GOT3 (cell line): ENCODE data around the gene CFDP1.

Experiments
- DNase-seq: peaks from one replicate; lab custom pipeline; 2025; ENCODE audit warnings: mixed read lengths; lab: John Stamatoyannopoulos, UW

CFDP1 gene

DNA sequence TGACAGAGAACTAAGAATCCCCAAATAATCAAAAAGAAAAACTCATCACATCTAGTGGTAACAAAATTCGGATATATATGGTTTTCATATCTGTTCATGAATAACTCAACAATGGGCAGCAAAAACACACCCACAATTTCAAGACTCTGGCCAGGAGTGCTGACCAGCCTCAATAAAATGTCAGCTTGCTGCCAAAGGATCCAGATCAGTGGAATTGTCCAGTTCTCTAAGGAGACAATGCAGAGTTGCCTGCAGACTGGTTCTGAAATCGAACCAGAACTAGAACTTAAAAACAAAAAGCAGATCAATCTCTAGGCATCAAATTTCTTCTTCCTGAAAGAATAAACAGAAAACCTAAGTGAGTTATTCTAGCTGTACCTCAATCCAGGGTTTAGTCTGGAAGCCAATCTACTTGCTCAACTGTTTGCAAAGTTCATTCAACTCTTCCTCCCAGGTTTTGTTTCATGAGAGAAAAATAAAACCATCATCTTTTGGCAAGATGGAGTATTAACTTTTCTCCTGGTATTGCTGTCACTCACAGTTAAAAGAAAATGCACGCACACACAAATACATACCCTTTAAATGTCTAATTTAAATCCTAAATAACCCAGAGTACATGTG, 61.0 kb downstream of the CFDP1 start:
- DNase-seq: no peak

DNA sequence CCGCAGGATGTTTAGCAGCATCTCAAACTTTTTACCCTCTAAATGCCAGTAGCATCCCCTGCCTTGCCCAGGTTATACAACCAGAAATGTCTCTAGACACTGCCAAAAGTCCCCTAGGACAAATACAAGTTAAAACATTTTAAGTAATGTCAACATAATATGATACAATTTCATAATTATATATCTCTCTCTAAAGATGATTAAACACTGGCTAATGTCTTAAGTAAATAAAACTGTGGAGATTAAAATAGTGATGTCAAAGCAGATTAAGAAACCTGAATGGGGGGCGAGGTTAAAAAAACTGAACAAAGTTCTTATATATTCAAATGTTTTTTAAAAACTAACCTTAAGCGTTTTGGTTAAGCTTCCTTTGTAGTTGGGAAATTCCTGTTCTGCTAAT, 62.1 kb downstream of the CFDP1 start:
- no peak for DNase-seq

DNA sequence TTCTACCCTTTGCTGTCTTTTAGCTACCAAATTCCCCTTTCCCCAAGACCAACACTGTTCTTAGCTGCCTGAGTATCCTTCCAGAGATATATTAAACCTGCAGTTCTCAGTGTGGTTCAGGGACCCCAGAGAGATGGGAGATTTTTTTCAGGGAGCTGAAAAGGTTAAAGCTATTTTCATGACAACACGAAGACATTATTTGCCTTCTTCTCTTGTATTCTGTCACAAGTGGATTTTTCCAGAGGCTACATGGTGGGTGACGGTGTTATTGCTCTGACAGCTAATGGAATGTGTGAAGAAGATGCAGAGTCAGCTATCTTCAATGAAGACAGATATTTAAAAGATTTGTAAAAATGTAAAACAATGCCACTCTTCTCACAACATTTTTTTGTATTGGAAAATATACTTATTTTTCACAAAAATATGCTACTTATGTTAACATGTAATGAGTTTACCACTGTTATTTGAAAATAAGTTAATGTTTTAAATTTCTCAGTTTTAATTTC, 69.0 kb downstream of the CFDP1 start:
- DNase-seq: no peak

DNA sequence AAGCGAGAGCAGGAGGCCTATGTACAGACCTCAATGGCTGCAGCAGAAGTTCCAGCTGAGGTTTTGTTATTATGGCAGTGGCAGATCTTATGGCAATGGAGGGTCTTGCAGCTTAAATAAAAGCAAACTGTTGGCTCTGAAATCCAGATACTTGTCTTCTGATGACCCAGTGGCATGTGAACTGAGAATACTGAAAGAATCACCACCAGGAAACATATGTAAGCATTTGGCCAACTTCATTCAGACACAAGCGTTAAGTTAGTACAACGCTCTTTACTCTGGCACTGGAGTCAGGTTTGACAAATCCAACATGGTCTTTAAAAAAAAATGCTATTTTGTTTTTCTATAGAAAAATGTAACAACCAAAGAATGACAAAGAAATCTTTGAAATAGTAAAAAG, 70.5 kb downstream of the CFDP1 start:
- DNase-seq: no peak

DNA sequence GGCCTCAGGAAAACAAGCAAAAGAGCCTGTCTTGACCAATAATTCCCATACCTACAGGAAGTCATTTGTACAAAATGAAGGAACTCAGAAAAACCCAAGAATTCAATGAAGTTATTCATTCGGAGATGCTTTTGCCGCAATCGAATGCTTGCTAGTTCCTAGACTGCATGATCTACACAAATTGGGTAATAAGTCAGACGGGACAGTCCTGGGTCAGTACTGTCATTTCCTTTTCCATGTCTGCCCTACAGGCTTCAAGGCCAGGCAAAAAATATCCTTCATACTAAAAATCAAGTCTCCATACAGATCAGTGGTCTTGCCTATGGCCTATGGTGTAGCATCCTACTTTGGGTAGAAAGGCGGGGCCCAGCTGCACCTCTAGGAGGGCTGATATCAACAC, 71.4 kb downstream of the CFDP1 start:
- no peak for DNase-seq

DNA sequence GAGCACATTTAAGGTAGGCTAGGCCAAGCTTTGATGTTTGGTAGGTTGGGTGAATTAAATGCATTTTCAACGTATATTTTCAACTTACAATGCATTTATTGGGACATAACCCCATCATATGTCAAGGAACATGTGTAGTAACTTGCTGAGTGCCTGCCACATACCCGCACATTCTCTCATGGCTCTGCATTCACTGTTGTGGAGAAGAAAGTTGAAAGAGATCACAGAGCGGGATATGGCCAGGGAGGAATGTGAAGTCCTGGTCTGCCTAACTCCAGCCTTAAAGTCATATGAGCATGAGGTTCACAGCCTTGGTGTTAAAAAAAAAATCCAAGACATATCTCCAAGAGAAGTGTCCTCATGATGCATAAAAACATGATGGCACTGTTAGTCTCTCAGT, 79.1 kb downstream of the CFDP1 start:
- DNase-seq: no peak

DNA sequence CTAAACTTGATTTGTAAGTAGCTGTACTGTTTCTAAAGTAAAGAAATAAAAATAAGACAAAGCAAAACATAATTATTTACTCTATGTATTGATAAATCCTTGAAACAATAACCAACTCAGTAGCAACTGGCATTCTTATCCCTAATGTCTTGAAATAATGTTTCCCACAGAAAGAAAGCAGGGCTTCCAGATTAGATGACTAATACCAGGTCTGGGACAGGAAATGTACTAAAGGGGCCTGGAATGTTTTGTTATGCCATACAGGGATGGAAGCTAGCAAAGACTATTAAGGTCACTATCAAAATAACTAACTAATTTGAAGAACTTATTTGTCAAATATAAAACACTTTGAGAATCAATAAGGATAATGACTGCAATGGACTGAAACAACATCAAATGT, 82.1 kb downstream of the CFDP1 start:
- DNase-seq: no peak

DNA sequence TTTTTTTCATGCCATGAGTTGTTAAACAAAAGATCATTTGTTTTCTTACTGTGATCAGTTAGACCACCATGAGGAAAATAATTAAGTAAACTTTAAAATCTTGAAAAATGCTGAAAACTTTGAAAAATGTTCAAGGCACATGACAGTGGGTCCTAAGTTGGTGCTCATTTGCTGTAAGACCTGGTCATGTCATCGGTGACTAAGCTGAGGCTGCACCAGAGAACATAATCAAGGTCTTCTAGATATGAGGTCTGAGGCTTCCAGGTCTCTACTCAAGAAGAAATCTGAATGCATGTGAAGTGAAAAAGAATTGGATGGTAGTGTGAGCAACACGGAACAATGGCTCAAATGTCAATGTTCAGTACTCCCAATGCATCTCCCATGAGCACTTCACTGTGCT, 87.6 kb downstream of the CFDP1 start:
- DNase-seq: no peak

DNA sequence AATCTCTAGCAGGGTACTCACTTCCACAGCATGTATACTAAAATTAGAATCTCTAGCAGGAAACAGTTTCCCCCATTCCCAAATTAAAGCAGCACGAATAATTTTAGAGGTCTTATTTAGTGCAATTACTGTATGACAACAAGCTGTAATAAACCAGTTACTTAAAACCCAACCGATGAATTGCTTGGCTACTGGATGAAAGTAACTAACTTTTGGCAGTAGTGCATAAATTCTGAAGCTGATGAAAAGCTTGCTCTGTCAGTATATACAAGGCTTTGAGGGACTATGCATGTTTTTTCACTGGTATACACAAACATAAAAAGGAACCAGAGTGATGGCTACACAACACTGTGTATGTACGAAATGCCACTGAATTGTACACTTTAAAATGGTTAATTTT, 89.4 kb downstream of the CFDP1 start:
- no peak for DNase-seq

DNA sequence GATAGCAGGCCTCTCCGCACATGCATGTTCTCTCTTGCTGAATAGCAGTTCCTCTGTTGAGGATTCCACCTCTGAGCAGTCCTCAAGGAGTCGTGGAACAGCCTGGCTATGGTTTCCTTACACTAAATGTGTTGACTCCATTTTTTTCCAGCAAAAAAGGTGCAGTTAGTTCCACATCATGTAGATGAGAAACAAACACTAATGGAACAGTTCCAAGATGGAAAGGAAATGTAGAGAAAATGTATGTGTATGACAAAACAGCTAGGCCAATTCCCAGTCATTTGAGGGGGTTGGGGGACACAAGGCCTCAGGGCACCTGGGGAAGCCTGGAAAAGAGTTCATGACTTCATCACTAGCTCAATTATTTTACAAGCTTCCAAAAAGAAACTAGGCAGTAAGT, 90.0 kb downstream of the CFDP1 start:
- no peak for DNase-seq

DNA sequence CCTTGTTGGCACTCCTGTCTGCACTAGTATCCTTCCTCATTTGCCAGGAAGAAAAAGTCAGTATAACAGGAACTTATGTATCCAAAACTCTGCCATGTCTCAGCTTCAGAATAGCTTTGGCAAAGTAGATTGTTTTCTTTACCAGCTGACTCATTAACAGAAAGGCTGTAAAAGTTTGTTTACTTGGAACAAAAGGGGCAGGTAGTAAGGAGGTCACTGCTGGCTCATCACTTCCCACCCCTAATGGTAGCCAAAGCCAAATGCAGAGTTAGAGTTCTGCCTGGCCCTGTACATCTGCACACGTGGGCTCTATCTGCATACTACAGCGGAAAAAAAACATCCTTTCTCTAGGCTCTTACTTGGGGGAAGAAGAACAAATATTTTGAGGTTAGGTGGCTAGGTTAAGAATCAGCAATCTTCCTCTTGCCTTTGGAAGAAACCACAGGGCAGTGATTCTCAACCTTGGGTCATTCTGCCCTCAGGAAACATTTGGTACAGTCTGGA, 90.9 kb downstream of the CFDP1 start:
- no peak for DNase-seq

DNA sequence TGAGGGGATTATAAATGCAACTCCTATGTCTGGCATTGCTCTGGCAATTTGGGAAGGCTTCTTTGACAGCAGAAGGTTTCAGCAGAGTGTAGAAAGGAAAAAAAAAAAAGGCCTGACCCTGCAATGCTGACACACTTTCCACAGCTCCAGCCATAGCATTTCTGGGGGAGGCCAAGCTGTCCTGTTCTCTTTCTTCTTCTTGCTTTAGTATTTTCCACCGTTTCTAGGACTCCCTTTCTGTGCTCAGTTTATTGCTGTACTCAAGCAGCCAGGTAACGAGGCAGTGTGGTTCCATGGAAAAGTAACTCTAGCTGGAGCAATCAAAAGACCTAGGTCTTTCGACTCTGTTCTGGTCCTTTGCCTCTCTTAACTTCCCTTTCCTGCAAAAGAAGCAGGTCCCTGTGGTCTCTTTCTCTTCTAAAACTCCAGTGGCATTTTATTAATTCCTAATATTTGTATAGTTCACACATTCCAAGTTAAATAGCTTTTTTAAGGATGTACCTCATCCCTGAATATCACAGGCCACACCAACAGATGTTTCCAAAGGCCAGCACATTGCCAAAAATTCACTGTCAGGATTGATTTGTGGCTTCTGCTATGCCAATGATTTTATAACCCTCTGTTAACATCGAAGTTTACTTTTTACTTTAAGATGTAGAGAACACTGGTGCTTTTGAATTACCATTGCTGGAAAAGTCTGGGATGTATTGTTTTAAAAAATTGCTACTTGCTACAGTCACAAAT, 91.6 kb downstream of the CFDP1 start:
- no peak for DNase-seq

DNA sequence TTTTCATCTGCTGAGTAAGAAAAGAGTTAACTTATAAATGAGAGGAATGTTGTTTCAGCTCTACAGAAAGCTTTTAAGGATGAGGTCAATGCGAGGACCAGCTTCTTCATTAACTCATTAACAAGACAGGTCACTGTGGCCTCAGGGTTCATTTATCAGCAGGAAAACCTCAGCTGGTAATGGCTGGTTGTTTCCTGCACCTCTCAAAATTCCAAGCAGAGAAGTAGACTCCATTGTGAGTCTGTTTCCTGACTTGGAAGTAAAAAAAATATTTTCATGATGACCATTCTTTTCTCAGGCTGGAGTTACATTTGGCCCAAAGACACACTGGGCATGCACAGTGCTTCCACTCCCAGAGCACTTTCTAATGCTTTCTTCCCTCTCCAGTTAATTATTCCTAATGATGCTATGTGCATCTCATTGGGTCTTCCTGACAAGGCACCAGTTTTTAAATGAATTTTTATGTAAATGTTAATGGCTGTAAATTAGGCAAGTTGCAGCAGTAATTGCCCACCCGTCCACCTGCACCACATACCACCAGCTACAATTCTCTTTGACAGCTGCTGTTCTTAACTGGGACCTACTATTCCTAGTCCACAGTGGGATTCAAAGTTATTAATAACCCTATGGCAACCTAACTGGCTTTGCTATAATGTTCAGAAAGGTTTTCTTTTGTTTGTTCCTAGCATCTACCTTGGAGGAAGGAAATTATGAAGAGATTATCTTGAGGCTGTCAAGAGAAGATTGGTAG, 92.4 kb downstream of the CFDP1 start:
- DNase-seq: no peak

DNA sequence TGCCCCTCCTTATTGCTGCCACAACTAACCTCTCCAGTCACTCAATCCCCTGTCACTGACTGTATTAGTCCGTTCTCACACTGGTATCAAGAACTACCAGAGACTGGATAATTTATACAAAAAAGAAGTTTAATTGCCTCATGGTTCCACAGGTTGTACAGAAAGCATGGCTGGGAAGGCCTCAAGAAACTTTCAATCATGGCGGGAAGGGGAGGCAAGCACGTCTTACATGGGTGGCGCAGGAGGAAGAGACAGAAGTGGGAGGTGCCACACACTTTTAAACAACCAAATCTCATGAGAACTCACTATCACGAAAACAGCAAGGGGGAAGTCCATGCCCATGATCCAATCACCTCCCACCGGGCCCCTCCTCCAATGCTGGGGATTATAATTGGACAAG, 95.9 kb downstream of the CFDP1 start:
- DNase-seq: no peak

DNA sequence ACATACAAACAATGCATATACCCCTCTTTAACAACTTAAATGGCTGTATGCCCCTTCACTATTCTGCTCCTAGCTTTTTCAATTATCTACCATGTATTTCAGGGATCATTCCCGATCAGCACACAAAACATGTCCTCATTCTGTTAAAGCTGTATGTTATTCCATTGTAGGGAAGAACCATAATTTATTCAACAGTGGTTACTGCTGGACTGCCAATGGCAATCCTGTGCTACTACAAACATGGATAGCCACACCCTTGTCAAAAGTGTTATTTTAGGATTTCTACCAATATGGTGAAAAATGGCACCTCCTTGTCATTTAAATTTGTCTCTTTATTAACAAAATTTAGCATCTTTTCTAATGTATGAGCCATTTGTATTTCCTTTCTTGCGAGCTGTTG, 96.8 kb downstream of the CFDP1 start:
- no peak for DNase-seq

DNA sequence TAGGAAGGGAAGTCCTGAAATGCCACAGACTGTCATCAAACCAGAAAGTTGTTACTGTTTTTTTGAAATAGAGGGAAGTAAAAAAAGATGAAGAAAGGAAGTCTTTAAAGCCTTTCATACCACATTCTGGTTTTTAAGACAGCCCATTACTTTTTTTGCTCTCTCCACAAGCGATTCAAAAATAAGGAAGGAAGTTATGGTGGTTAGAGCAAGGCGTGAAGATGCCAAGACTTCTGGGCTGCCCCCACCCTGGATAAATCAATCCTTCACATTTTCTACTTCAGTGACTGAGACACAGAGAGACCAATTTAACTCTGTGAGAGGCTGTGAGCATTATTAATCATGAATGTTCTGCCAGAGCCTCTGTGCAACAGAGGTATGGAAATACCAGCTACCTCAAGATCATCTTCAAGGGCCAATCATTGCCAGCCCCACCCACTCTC, 99.6 kb downstream of the CFDP1 start:
- DNase-seq: no peak

DNA sequence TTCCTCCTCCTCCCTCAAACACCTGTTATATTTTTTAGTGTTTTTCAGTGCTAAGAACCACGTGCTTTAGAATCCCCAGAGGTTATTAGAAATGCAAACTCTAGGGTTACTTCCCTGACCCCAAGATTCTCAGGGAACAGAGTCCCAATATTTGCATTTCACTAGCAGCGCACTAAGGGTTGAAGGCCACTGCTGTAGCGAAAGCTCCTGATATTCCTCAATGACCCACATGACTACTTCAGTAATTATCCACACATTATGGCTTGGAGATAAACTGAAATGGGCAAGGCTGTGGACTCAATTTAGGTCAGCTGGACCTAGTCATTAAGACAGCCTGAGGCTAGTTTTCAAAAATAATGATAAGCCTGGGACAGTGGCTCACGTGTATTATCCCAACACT, 103.4 kb downstream of the CFDP1 start:
- DNase-seq: no peak

DNA sequence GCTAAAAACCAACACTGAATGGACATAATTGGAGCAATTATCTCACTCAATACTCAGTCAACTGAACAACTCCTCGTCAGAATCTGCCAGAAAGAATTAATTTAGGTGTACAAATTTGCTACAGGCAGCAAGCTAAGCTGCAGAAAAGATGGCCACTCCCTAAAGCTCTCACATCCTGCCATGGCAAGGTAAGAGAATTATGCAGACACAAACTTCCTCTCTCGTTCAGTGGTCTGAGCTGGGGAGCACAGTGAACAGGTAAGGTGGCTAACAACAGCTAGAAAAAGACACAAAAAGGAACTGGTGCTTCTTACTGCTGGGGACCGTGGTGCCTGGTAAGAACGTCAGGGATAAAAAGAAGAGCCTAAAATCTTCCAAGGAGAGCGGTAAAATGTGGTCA, 107.0 kb downstream of the CFDP1 start:
- DNase-seq: no peak

DNA sequence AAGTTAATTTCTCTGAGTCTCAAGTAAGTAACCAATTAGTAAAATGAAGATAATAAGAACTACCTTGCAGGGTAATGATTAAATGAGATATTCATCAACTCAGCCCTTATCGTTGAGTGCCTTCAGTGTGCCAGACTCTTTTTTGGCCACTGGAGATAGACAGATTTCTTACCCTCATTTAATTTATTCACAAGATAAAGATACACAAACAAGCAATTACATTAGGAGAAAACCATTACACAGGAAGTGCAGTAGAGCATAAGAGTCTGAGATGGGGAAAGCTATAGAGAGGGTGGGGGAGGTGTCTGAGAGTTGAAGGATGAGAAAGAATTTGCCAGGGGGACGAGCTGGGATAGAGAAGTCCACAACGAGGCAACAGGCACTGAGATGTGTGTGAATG, 109.4 kb downstream of the CFDP1 start:
- DNase-seq: no peak

DNA sequence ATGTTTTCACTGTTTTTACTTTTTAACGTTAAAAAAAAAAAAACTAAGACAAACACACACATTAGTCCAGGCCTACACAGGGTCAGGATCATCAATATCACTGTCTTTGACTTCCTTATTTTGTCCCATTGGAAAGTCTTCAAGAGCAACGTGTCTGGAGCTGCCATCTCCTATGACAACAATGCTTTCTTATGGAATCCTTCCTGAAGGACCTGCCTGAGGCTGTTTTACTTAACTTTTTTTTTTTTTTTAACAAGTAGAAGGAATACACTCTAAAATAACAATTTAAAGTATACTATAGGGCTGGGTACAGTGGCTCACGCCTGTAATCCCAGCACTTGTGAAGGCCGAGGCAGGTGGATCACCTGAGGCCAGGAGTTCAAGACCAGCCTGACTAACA, 110.1 kb downstream of the CFDP1 start:
- no peak for DNase-seq

DNA sequence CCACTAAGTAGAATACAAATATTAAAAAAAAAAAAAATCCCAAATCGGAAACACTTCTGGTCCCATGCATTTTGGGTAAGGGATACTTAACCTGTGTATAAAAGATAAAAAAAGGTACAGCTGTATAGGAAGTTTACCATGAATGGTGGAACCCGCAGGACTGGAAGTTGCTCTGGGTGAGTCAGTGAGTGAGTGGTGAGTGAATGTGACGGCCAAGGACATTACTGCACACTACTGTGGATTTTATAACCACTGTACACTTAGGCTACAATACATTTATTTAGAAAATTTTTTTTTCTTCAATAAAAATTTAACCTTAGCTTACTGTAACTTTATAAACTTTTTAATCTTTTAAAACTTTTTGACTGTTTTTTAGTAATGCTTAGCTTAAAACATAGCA, 110.6 kb downstream of the CFDP1 start:
- no peak for DNase-seq

DNA sequence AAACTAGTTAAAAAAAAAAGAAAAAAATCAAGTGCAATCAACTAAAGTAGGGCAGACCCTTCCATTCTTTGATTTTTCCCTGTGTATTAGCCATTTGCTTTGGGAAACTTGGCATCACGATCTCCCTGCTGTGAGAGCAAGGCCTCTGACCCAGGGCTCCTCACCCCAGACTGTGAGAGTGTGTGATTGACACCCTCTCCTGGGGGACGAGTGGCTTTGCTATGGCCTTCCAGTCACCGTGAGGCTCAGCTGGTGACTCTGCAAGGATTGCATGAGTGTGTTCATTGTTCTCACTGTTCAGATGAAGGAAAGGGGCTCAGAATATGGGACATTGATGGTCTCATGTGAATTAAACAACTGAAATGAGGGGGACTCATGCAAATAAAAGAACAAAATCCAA, 112.9 kb downstream of the CFDP1 start:
- DNase-seq: no peak
